Panc1 (cell line): ENCODE measurements around the gene ADARB2. TPM values are rescaled to one million over a fixed set of nuclear protein-coding genes. Genes with fewer than 3 reads are reported as not detected.

ENCODE experiments used
- ATAC-seq: fragments of 200-7000 bp; cut with Tn5 transposase; 2 replicates; pipeline ENCODE4 v1.9.1; 2020; ENCODE audit warnings: mild to moderate bottlenecking, moderate library complexity
- BruUV-seq: library from RNA; stranded (reverse); fragments of 400-500 nt; replicated peaks from 2 replicates; lab custom pipeline; 2021; lab: Mats Ljungman, UMichigan
- CTCF ChIA-PET: fragments of 300-600 bp; sonication (Branson Sonifier 250); formaldehyde crosslinking; loops from one replicate; lab custom pipeline; 2022; ENCODE audit warnings: antibody characterized with exemption; lab: Charles Lee
- POLR2A ChIA-PET: fragments of 300-600 bp; sonication (Branson Sonifier 250); formaldehyde crosslinking; loops from one replicate; lab custom pipeline; 2022; ENCODE audit warnings: antibody characterized with exemption; lab: Charles Lee
- DNase-seq: peaks from one replicate; pipeline ENCODE4 v3.0.0-alpha.2; 2010; ENCODE audit warnings: low read depth, low spot score
- H3K27ac ChIP-seq: 2 replicates; pipeline ENCODE4 v1.5.1; 2011; ENCODE audit warnings: mild to moderate bottlenecking, low read length, inconsistent platforms
- H3K27me3 ChIP-seq: fragments of 200-500 bp; sonication (Bioruptor generic); 2 replicates; pipeline ENCODE4 v1.6.0; 2014; ENCODE audit warnings: low read length, inconsistent platforms; ENCODE audit not compliant: control insufficient read depth, insufficient read depth
- H3K36me3 ChIP-seq: fragments of 200-500 bp; sonication (Bioruptor generic); 2 replicates; pipeline ENCODE4 v1.5.1; 2014; ENCODE audit warnings: inconsistent platforms, mild to moderate bottlenecking, low read length, moderate library complexity; ENCODE audit not compliant: control insufficient read depth, insufficient read depth
- H3K4me1 ChIP-seq: 2 replicates; pipeline ENCODE4 v1.5.1; 2011; ENCODE audit warnings: inconsistent platforms, mild to moderate bottlenecking, low read length, moderate library complexity; ENCODE audit not compliant: control insufficient read depth, insufficient read depth
- H3K4me3 ChIP-seq, 2 experiments: 2 replicates each; pipeline ENCODE4 v1.5.1; 2011 to 2012; ENCODE audit warnings: low read depth in 2 of 2, low read length in 2 of 2, mild to moderate bottlenecking in 2 of 2, inconsistent platforms in 1 of 2, moderate library complexity in 1 of 2
- H3K9me3 ChIP-seq: fragments of 200-500 bp; sonication (Bioruptor generic); 2 replicates; pipeline ENCODE4 v1.5.1; 2014; ENCODE audit warnings: low read depth, mild to moderate bottlenecking, inconsistent platforms, low read length, moderate library complexity; ENCODE audit not compliant: control insufficient read depth, insufficient read depth
- CTCF ChIP-seq: fragments of 450-650 bp; IDR thresholded peaks from 2 replicates; pipeline ENCODE4 v1.5.1; 2017; ENCODE audit warnings: mild to moderate bottlenecking
- POLR2AphosphoS5 ChIP-seq: IDR thresholded peaks from 2 replicates; pipeline ENCODE4 v1.6.1; 2012; ENCODE audit warnings: mild to moderate bottlenecking, low read depth, low read length, moderate library complexity
- REST ChIP-seq, 2 experiments: IDR thresholded peaks; 2 replicates each; pipeline ENCODE4 v1.6.1; 2011 to 2012; ENCODE audit warnings: low read depth in 2 of 2, control low read depth in 1 of 2, low read length in 1 of 2, mild to moderate bottlenecking in 1 of 2, moderate library complexity in 1 of 2; ENCODE audit not compliant: insufficient read depth in 1 of 2
- SIN3A ChIP-seq: IDR thresholded peaks from 2 replicates; pipeline ENCODE4 v1.6.1; 2012; ENCODE audit warnings: low read depth, mild to moderate bottlenecking, low read length, moderate library complexity, borderline replicate concordance; ENCODE audit not compliant: insufficient read depth
- TCF7L2 ChIP-seq: IDR thresholded peaks from 2 replicates; pipeline ENCODE4 v1.6.1; 2011; ENCODE audit warnings: mild to moderate bottlenecking, low read depth, low read length, inconsistent platforms
- in situ Hi-C: cut with HindIII; loops from 2 replicates; pipeline ENCODE4 v1.10.0; 2016; ENCODE audit warnings: low sequenced_read_pairs, low pct_unique_long_range_greater_than_20kb
- intact Hi-C: fragments of 100-400 bp; cut with micrococcal nuclease; formaldehyde crosslinking; loops from one replicate; pipeline ENCODE4 v1.10.0; 2022; ENCODE audit not compliant: unreplicated experiment
- total RNA-seq: library from RNA; stranded (reverse); gene quantifications from one replicate; pipeline ENCODE4 v1.2.1, GENCODE V29; 2021; ENCODE audit not compliant: unreplicated experiment

The ADARB2 gene
- total RNA-seq, 1 experiment from 2014 or later: 0.31 TPM

DNA sequence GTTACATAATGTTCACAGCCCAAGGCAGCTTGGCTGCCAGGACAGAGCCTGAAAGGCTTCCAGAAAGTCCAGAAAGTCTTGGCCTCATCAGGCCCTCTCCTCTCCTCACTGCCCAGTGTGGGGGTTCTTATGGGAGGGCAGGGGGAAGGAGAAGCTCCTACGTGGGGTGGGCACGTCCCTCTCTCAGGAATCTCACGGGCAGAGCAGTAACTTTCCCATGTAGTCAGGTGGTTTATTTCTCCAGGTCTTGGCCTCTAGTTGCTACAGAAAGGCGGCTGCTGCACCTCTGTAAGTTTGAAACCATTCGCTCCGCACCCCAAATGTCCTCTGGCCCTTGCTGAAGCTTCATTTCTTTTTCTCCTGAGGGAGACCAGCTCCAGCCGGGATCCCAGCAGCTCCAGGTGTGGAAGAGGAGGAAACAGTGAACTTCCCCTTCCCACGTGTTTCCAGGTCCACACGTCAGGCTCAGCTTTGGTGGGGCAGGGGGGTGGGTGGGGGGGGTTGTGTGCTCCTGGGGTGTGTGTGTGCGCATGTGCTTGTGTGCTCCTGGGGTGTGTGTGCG is 360.9 kb downstream of the ADARB2 start:
- DNase-seq (no peak), ATAC-seq (no peak)
- ChIA-PET CTCF (no interaction called here), POLR2A (no interaction called here)
- in situ Hi-C loops: no loop called here
- no peak for TF ChIP-seq SIN3A
- TF ChIP-seq TCF7L2: no peak
- Histone ChIP-seq H3K4me1 (no peaks in the 10 kb centered on the region), H3K4me3 (no peak overlapping the region), H3K36me3 (no peaks in the 10 kb centered on the region), H3K27me3 (peaks cover 4% of the 10 kb centered on the region), H3K27ac (no peak overlapping the region), H3K9me3 (no peaks in the 10 kb centered on the region)
- BruUV-seq: no TSS peak
- intact Hi-C loops: no loop called here

DNA sequence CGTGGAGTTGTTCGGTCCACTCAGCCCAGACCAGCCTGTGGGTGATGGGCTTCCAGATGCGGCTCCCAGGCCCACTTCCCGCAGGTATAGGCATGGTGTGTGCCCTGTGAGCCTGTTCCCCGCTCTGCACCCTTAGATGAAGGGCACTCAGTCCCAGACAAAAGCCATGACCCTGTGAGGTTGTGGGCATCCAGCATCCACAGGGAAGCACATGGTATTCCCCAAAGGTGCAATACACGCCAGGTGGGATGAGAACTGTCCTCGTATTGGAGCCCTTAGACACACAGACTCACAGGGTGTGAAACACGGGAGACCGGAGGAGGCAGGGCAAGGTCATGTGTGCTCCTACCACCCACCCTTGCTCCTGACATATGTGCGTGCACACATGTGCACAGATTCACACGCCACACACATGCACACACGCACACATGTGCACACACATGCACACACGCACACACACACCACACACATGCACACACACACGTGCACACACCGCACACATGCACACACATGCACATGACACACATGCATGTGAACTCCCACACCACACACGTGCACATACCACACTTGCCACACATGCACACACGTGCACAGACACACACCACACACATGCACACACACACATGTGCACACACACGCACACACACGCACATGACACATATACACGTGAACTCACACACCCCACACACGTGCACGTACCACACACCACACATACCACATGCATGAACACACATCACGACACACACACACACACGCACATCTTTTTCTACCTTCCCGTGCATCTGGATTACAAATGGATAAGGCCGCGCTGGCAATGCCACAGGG is 361.8 kb downstream of the ADARB2 start:
- DNase-seq: no peak
- Histone ChIP-seq H3K27me3 (peaks cover 4% of the 10 kb centered on the region), H3K4me1 (no peaks in the 10 kb centered on the region), H3K4me3 (no peak overlapping the region), H3K9me3 (no peaks in the 10 kb centered on the region), H3K36me3 (no peaks in the 10 kb centered on the region), H3K27ac (no peak overlapping the region)
- ChIA-PET POLR2A (no interaction called here), CTCF (no interaction called here)
- no peak for ATAC-seq
- BruUV-seq: no TSS peak
- in situ Hi-C loops (no loop called here), intact Hi-C loops (no loop called here)
- TF ChIP-seq SIN3A (no peak), POLR2AphosphoS5 (no peak), REST (IDR thresholded peaks at IDR 0.05; ENCODE audit: insufficient read depth in 1 of 2, low read depth in 2 of 2, low read length in 1 of 2) (no peak), CTCF (no peak), TCF7L2 (no peak)
